ENCODE data around the gene SLC9A9.

Gene SLC9A9

DNA sequence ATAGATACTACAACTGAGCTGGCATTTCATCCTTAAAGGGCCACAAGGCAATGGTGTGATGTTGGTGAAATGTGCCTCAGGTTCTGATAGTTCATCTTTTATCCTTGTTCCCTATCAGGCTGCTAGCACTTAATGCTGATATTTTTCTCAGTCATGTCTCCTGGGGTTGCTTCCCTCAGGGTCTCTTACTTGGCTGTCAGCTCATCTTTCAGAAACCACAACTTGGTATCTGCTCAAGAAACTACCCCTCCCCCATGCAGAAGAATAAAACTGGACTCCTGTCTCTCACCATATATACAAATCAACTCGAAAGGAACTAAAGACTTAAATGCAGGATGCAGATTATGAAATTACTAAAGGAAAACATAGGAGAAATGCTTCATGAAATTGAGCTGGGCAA lies 420.6 kb downstream of the SLC9A9 start:
- DNase-seq (ENCODE audit: low read depth in 2 of 2, low spot score in 1 of 2) = no peak

DNA sequence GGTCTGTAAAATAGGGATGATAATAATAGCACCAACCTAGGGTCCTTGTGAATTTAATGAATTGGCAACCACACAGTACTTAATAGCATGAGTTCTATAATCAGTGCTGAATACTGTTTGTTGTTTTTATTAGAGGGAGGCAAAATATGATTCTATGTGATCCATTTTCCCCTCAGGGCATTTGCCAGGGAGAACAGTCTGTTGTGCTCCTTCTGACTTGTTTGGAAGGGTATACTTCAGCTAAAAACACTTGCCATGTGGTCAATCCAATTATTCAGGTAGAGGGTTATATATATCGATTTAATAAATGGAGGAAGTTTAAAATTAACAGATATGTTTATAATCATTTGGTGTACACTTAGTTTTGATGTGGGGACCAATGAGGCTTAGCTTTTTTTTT lies 423.4 kb downstream of the SLC9A9 start:
- DNase-seq (ENCODE audit: low read depth in 2 of 2, low spot score in 1 of 2) = no peak

DNA sequence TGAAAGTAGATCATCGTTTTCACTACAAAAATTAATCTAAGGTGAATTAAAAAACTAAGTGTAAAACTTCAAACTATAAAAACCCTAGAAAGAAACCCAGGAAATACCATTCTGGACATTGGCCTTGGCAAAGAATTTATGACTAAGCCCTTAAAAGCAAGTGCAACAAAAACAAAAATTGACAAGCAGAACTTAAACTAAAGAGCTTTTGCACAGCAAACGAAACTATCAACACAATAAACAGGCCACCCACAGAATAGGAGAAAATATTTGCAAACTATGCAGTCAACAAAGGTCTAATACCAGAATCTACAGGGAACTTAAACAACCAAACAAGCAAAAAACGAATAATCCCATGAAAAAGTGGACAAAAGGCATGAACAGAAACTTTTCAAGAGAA lies 426.7 kb downstream of the SLC9A9 start:
- no peak for DNase-seq (ENCODE audit: low read depth in 2 of 2, low spot score in 1 of 2)

DNA sequence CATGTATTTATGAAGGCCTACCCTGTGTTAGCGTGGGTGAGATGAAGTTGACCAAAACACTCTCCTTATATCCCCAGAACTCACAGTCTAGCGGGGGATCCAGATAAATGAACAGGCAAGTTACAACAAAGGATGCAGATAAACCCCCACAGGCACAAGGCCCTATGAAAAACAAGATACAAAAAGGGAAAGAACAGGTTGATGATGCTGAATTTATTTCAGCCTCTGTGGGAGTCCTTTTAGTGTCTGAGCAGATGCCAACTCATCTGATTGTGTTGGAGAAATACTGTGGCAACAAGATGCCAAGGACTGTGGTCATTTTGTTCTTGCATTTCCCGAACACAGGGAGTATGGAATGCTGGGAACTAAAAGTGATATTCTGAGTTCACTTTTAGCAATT lies 428.7 kb downstream of the SLC9A9 start:
- DNase-seq (ENCODE audit: low read depth in 2 of 2, low spot score in 1 of 2) = no peak

DNA sequence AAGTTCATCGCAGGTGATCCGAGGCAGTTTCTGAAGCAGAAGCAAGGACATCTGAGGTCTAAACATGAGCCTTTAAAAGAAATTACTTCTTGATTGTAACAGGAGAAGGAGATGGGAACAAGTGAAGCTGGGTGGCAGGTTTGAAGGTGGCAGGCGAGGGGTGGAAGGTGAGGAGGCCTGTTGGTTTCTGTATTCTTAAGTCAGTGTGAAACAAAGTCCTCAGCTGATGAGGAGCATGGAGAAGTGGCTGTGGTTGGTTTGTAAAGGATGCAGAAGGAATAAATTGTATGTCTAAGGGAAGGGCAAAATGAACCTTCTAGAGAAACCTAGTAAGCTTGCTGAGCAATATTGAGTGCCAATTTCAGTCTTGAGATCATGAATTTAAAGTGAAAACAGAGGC lies 429.9 kb downstream of the SLC9A9 start:
- no peak for DNase-seq (ENCODE audit: low read depth in 2 of 2, low spot score in 1 of 2)

DNA sequence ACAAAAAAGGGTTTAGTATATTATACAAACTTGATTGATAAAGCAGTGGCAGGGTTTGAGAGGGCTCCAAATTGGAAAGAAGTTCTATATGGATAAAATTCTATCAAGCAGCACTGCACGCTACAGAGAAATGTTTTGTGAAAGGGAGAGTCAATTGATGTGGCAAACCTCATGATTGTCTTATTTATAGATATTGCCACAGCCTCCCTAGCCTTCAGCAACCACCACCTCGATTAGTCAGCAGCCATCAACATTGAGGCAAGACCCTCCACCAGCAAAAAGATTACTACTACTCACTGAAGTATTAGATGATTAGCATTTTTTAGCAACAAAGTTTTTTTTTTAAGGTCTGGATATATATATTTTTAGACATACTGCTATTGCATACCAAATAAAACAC lies 432.0 kb downstream of the SLC9A9 start:
- DNase-seq (ENCODE audit: low read depth in 2 of 2, low spot score in 1 of 2) = no peak

DNA sequence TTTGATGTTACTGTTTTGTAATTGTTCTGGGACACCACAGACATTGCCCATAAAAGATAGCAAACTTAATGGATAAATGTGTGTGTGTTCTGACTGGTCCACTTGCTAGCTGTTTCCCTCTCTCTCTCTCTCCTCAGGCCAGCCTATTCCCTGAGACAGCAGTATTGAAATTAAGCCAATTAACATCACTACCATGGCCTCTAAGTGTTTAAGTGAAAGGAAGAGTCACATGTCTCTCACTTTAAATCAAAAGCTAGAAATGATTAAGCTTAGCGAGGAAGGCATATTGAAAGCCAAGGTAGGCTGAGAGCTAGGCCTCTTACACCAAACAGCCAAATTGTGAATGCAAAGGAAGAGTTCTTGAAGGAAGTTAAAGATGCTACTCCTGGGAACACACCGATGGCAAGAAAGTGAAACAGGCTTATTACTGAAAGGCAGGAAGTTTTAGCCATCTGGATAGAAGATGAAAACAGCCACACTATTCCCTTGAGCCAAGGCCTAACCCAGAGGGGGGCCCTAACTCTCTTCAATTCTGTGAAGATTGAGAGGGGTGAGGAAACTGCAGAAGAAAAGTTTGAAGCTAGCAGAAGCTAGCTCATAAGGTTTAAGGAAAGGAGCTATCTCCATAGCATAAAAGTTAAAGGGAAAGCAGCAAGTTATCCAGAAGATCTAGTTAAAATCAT lies 433.6 kb downstream of the SLC9A9 start:
- DNase-seq (ENCODE audit: low read depth in 2 of 2, low spot score in 1 of 2) = no peak

DNA sequence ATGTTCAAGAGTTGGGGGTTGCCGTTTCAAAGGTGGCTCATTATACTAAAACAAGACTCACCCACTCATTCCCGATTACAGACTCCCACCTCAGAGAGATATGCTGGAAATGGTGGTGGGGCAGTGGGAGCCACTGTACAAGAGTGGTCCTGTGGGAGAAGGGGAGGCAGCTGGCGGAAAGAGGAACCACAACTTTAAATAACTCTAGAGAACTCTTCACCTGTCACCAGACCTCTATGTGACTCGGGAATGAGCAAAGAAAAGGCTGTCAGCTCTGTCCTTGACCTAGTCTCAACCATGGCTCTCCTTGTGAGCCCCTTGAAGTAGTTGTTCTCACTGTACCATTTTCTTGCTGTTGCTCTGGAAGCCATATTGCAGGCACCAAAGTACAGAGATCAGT lies 434.9 kb downstream of the SLC9A9 start:
- DNase-seq (ENCODE audit: low read depth in 2 of 2, low spot score in 1 of 2) = no peak

DNA sequence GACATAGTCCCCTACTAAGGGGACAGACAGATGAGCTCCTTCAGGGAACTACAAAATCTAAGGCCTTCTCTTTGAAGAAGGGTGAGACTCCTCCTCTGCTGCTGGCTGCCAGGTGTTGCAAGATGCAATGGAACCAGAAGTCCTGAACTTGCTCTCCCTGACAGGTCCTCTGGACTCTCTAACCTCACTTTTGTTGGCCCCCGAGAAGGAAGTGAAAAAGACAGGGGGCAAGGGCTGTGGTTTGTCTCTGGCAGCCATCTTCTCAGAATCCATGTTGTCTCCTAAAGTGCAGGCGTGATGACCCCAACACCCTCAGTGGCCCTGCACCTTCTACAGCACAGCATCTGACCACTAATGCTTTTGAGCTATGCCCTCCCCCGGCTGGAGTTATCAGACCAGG lies 436.2 kb downstream of the SLC9A9 start:
- DNase-seq (ENCODE audit: low read depth in 2 of 2, low spot score in 1 of 2) = no peak

DNA sequence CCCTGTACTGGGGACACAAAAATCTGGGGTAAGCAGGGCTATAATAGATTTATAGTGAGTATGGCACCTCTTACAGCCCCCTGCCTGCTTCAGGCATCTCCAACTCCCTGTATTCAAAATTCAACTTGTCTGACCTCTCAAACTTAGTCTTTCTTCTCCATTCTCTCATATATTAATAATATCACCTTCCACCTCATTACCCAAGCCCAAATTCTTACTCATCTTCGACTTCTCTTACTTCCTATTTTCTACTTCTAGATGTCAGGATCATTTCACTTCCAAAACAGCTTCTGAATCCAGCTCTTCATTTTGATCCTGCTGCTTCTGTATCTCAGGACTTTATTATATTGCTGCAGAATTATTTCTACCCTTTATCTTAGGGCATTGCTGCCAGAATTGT lies 438.0 kb downstream of the SLC9A9 start:
- DNase-seq (ENCODE audit: low read depth in 2 of 2, low spot score in 1 of 2) = no peak

DNA sequence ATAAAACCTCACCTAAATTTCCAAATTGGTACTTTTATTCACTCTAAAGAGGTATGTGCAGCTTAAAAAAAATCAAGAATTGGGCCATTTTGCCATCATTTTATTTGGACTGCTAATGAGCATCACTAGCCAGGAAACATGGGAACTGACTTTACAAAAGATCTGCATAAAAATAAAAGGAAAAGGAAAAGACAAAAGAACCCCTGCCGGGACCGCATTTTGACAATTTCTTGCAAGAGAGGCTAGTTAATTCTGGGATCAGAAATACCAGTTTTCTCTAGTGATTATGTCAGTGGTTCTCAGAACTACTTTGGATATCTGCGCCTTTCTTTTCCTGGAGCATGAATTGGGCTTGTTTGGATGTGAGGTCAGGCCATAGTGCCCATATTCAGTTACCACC lies 439.5 kb downstream of the SLC9A9 start:
- no peak for DNase-seq (ENCODE audit: low read depth in 2 of 2, low spot score in 1 of 2)

DNA sequence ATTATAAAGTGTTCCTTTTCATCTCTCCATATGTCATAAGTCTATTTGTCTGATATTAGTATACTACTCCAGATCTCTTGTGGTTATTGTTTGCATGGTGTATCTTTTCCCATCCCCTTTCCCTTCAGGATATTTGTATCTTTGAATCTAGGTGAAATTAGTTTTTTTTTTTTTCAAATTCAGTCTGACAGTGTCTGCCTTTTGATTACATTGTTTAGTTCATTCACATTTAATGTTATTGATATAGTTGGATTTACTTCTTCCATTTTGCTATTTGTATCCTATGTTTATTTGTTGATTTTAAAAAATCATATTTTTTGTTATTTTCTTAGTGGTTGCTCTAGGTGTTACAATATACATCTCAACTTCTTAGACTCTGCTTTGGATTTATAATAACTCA lies 445.7 kb downstream of the SLC9A9 start:
- DNase-seq (ENCODE audit: low read depth in 2 of 2, low spot score in 1 of 2) = no peak

DNA sequence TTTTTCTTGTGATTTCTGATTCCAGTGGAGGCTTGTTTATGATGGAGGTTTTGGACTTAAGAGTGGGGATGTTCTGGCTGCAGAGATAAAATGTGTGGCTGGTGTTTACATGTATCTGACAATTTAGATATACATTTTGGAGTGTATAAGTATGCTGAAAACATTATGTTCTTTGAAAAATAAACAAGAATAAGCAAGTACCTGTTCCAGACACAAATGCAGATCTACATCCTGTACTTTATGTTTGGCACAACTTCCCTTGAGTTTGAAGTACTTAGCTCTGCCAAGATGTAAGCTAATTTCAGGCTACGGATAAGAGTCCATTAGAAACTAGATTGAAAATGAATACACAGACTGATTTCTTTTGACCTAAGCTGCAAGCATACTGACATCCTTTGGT lies 451.5 kb downstream of the SLC9A9 start:
- DNase-seq (ENCODE audit: low read depth in 2 of 2, low spot score in 1 of 2) = no peak

DNA sequence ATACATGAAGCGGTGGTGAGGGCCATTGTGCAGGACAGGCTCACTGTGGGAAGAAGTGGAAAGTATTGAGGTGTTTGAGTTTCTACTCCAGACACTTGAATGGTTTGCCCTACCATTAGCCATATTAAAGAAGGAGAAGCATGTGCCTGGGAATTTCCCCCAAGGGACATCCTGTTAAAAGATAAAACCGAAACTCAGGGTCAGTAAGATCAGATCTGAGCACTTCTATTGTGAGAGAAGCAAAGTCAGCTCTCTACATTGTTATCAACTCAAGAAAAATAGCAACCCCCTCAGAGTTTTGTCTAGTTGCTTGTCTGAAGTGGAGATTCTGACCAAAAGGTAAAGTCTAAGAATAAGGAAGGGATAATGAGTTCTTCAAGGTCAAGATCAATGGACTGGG lies 458.9 kb downstream of the SLC9A9 start:
- DNase-seq (ENCODE audit: low read depth in 2 of 2, low spot score in 1 of 2) = no peak

DNA sequence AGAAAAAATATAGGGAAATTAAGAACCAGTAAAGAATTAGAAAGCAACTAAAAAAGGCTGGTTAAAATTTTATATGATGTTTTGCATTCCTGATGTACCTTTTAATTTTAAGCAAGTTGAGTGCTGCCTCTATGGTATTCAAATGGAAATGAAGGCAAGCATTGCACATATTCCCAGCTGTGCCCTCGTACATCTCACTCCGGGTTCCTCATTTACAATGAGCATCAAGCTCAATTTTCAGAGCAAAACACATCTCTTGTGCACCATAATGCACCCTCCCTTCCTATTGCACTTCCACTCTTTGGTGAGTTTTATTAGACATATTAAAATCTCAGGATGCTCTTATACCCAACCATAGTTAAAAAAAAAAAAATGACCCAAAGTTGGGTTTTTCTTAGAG lies 460.8 kb downstream of the SLC9A9 start:
- DNase-seq (ENCODE audit: low read depth in 2 of 2, low spot score in 1 of 2) = no peak

DNA sequence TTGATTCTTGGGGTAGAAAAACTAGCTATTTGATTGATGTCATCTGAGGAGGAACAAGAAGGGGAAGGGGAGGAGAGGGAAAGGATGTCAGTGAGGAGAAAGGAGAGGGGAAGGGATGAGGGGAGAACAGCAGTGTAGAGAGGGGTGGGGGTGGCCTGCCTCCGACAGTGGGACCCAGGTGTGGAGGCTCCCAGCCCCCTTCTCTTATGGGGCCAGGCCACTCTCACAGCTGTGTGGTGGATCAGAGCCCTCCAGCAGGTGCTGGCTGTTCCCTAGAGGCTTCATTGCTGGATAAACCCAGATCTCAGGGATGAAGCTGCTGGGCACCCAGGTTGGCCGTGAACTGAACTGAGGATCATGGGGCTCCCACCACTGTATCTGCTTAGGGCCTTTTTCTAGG lies 464.2 kb downstream of the SLC9A9 start:
- no peak for DNase-seq (ENCODE audit: low read depth in 2 of 2, low spot score in 1 of 2)

DNA sequence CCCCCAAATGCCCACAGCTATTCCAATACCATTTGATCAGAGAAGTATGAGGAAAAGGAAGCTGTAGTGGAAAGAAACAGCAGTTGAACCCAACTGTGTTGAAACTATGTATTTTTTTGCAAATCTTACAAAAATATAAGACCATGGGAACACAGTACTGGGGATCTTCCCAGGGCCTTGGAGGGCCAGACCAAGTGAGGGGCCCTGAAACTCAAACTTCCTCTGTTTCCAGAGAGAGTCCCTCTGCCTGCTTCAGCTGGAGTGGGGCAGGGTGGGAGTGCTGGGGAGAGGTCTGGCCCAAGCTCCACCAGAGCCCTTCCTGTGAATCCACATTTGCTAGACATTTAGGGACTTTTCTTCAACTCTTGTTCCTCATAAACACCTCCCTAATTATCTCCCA lies 464.8 kb downstream of the SLC9A9 start:
- DNase-seq (ENCODE audit: low read depth in 2 of 2, low spot score in 1 of 2) = no peak

DNA sequence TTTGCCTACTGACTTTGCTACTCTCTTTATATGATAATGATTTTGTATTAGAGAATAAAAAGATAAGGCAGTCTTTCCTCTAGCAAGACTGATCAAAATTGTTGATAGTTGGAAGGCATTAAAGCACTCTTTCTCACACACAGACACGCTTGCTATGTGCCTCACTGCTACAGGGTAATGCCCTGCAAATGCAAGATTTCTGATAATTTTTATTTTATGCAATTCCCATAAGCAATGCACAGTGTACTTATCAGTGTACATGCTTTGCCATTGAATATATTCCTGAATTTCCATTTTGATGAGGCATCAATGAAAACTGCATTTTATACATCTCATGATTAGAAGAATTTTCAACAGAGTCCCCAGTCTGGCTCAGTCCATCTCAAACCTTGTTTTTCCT lies 465.5 kb downstream of the SLC9A9 start:
- no peak for DNase-seq (ENCODE audit: low read depth in 2 of 2, low spot score in 1 of 2)

DNA sequence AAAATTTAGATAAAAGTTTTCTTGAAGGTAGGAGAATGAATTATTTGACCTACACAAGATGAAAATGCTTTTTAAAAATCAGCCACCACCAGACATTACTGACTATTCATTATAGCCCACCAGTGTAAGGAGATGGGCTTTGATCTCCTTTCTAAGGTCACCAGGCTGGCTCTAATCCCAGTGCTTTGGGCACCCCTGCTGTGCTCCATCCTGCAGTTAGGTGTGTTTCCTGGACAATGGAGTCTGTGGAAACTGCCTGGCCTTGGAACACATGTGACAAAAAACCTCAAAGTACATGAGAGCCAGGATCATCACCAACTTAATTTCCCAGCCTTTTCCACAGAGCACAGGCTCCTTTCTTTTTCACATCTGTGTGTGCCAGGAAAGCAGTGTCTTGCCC lies 467.8 kb downstream of the SLC9A9 start:
- DNase-seq (ENCODE audit: low read depth in 2 of 2, low spot score in 1 of 2) = no peak

DNA sequence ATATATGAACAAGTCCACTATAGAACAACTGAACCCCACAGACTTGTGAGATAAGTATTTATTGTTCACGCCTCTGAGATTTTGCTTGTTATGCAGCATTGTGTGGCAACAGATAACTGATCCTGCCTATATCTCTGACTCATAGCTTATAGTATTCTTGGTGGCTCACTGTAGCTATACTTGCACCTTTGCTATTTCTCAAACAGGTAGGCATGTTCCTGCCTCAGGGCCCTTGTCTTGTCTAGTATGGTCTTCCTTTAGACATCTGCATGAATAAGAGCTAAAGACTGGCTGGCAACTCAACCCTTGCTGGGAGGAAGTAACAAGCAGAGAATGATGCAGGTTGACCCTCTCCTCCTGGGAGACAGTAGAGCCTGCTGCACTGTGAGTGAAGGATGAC lies 472.6 kb downstream of the SLC9A9 start:
- no peak for DNase-seq (ENCODE audit: low read depth in 2 of 2, low spot score in 1 of 2)

DNA sequence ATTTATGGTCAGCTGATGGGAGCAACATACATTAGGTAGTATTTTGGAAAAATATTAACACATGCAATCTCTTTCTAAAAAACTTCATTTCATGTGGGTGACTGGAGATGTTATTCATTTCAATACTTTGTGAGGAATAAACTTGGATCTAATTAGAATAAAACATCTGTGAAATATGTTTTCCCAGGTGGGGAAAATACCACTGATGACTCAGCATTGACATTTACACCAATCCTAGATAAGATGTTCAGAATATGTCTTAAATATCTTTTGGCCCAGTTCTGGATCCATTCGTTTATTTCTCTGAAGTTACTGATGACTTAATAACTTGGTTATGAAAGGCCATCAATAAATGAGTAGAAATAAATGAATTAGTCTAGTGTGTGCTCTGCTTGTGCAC lies 481.1 kb downstream of the SLC9A9 start:
- no peak for DNase-seq (ENCODE audit: low read depth in 2 of 2, low spot score in 1 of 2)

DNA sequence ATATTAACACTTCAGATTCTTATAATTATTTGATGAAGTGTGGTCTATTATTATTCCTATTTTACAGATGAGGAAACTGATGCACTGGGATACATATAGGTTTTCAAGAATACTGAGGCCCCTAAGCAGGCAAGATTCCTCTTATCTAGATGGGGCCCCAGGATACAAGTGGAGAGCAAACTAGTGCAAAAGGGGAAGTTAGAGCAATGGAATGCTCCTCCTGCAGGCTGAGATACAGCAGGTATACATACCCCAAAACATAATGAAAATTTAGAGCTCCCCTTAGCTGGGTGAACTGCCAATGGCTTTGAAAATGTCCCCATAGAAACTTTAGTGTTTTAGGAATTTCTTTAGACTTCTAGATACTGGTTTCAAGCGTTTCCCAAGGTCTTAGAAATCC lies 481.6 kb downstream of the SLC9A9 start:
- no peak for DNase-seq (ENCODE audit: low read depth in 2 of 2, low spot score in 1 of 2)

DNA sequence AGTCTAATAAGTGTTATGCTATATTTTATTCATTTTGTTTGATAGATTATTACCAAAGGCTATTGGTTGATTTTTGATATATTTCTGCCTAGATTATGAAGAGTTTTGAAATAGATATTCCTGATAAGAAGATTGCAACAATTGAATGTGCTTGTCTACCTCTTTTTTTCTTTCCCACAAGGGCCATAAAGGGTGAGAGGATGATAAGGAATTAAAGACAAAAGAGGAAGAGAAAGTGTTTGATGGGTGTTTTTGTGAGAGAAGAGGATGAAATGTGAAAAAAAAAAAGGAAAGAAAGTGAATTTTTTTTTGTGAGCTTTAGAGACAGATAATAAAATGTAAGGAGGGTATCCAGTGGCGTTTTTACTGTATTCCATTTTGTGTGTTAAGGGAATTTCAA lies 484.3 kb downstream of the SLC9A9 start:
- no peak for DNase-seq (ENCODE audit: low read depth in 2 of 2, low spot score in 1 of 2)

DNA sequence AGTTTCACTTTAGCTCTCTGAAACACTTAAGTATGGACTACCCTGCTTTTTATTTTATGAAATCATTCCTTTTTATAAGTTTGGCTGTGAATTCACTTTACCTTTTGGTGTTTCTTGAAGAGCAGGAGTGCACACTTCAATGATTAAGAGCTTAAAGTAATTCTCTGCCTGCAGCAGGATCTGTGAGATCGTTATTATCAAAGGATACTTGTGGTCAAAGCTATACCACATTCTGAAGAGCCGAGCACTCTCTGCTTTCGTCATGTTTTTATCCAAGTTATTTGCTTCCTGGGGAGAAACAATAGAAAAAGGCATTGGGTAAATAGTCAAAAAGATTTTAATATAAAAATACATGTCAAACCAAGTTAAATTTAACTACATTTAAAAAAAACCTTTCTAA lies 485.0 kb downstream of the SLC9A9 start:
- no peak for DNase-seq (ENCODE audit: low read depth in 2 of 2, low spot score in 1 of 2)

Data from stimulated activated CD8-positive, alpha-beta memory T cell treated with anti-CD3 and anti-CD28 coated beads, Interleukin-4, amount 100 ng/mL, for 1 hour (primary cell).